HG03575 (cell line): ENCODE results near the gene METTL17.
"Not testable (repeated sequence)": the region's sequence is repeated elsewhere in the genome, so short reads cannot be mapped to it uniquely, and the experiment has no call there.

Source experiments
- ATAC-seq: cut with Tn5 transposase; IDR thresholded peaks from one replicate; pipeline ENCODE4 v1.9.1; 2021; ENCODE audit not compliant: unreplicated experiment, insufficient number of reproducible peaks, low FRiP score; ENCODE audit errors: extremely low read depth

METTL17 gene

GRCh38 chr14:21039585-21040369 lies 50.0 kb downstream of the METTL17 start:
- ATAC-seq, result no peak

- ATAC-seq, result no peak
These were observed 50.7 kb downstream of the METTL17 start for GRCh38 chr14:21040370-21040925.

- ATAC-seq, result not testable (repeated sequence)
These were observed 51.2 kb downstream of the METTL17 start for GRCh38 chr14:21040941-21041340.

- ATAC-seq, result no peak
These were observed 52.1 kb downstream of the METTL17 start, which contains the start of gene RNASE7 for GRCh38 chr14:21041676-21042433. Gene RNASE7 (plus strand): TSS chr14:21042362. CDS start chr14:21042993, 631 bp downstream.

- no peak for ATAC-seq
These were observed 53.1 kb downstream of the METTL17 start for GRCh38 chr14:21042918-21043317.

GRCh38 chr14:21043387-21043973 lies 53.7 kb downstream of the METTL17 start:
- no peak for ATAC-seq

GRCh38 chr14:21043974-21044618 lies 54.3 kb downstream of the METTL17 start:
- ATAC-seq, result no peak
